Naive thymus-derived CD4-positive, alpha-beta T cell (primary cell): Measurements from ENCODE around the gene ABHD2. TPM values are rescaled to one million over a fixed set of nuclear protein-coding genes. Genes with fewer than 3 reads are reported as not detected.

Experiments used
- ATAC-seq: fragments of 150-1000 bp; cut with Tn5 transposase; 2 replicates; pipeline ENCODE4 v1.10.0; 2021; ENCODE audit warnings: mild to moderate bottlenecking, moderate library complexity
- CTCF ChIA-PET: fragments of 350-600 bp; sonication (Branson Sonifier 250); formaldehyde crosslinking; loops from one replicate; lab custom pipeline; 2021; ENCODE audit warnings: antibody characterized with exemption; lab: Charles Lee
- POLR2A ChIA-PET: fragments of 350-600 bp; sonication (Branson Sonifier 250); formaldehyde crosslinking; loops from one replicate; lab custom pipeline; 2021; ENCODE audit warnings: antibody characterized with exemption, inconsistent platforms; lab: Charles Lee
- DNase-seq, 9 donors: peaks; one replicate each; pipeline versions ENCODE4 v3.0.0 to v3.0.0-alpha.2; 2020 to 2022; ENCODE audit warnings: mixed read lengths in 1 of 9
- H3K27ac ChIP-seq: one replicate; pipeline ENCODE4 v1.7.0; 2013; ENCODE audit warnings: mild to moderate bottlenecking, low read depth, low read length, moderate library complexity
- H3K27me3 ChIP-seq, 2 donors: one replicate each; pipeline ENCODE4 v1.7.0; 2013; ENCODE audit warnings: low read length in 2 of 2, mild to moderate bottlenecking in 2 of 2, moderate library complexity in 2 of 2; ENCODE audit not compliant: control insufficient read depth in 2 of 2, insufficient read depth in 2 of 2
- H3K36me3 ChIP-seq, 3 experiments: 1 replicate in 2 of 3; 2 replicates in 1 of 3; pipeline ENCODE4 v1.7.0; 2013; ENCODE audit warnings: low read length in 3 of 3, mild to moderate bottlenecking in 3 of 3, moderate library complexity in 1 of 3; ENCODE audit not compliant: insufficient read depth in 3 of 3, control insufficient read depth in 2 of 3
- H3K4me1 ChIP-seq, 2 donors: one replicate each; pipeline ENCODE4 v1.7.0; 2013; ENCODE audit warnings: low read length in 2 of 2, mild to moderate bottlenecking in 2 of 2, moderate library complexity in 1 of 2; ENCODE audit not compliant: control insufficient read depth in 2 of 2, insufficient read depth in 2 of 2
- H3K4me3 ChIP-seq: 2 replicates; pipeline ENCODE4 v1.7.0; 2013; ENCODE audit warnings: mild to moderate bottlenecking, low read length
- H3K9me3 ChIP-seq, 3 experiments: 1 replicate in 2 of 3; 2 replicates in 1 of 3; pipeline ENCODE4 v1.7.0; 2013; ENCODE audit warnings: low read length in 3 of 3; ENCODE audit not compliant: control insufficient read depth in 2 of 3
- H3K27ac Mint-ChIP-seq, 9 donors: one replicate each; pipeline ENCODE4 v1.8.0; 2020 to 2022; ENCODE audit warnings: mixed read lengths in 9 of 9, mild to moderate bottlenecking in 8 of 9, moderate library complexity in 5 of 9, inconsistent platforms in 2 of 9
- H3K27me3 Mint-ChIP-seq, 5 donors: one replicate each; pipeline ENCODE4 v1.8.0; 2021 to 2022; ENCODE audit warnings: mixed read lengths in 5 of 5, mild to moderate bottlenecking in 1 of 5
- H3K36me3 Mint-ChIP-seq, 5 donors: one replicate each; pipeline ENCODE4 v1.8.0; 2020 to 2022; ENCODE audit warnings: mixed read lengths in 5 of 5, mild to moderate bottlenecking in 3 of 5, inconsistent platforms in 1 of 5
- H3K4me1 Mint-ChIP-seq, 7 donors: one replicate each; pipeline ENCODE4 v1.8.0; 2020 to 2022; ENCODE audit warnings: mixed read lengths in 7 of 7, mild to moderate bottlenecking in 3 of 7, inconsistent platforms in 1 of 7
- H3K4me3 Mint-ChIP-seq, 10 donors: one replicate each; pipeline ENCODE4 v1.8.0; 2020 to 2022; ENCODE audit warnings: mild to moderate bottlenecking in 10 of 10, mixed read lengths in 10 of 10, moderate library complexity in 6 of 10, inconsistent platforms in 2 of 10
- H3K9me3 Mint-ChIP-seq, 11 donors: one replicate each; pipeline ENCODE4 v1.8.0; 2020 to 2022; ENCODE audit warnings: mixed read lengths in 11 of 11, mild to moderate bottlenecking in 4 of 11, inconsistent platforms in 1 of 11, moderate library complexity in 1 of 11
- intact Hi-C, 2 donors: fragments of 100-400 bp; cut with micrococcal nuclease; formaldehyde crosslinking; loops; one replicate each; pipeline ENCODE4 v1.15.1; 2023
- polyA plus RNA-seq, 2 donors: library from polyadenylated mRNA; unstranded; fragments of 300-500 nt; fragmentation: Illumina TruSeq; gene quantifications; one replicate each; pipeline ENCODE4 v1.2.3, GENCODE V29; 2021
- total RNA-seq, 6 experiments: library from RNA in 5 of 6; stranded (reverse) in 5 of 6; gene quantifications; 1 replicate in 5 of 6; 2 replicates in 1 of 6; pipeline ENCODE4 v1.2.3 and lab custom pipeline; 2021 to 2026

The ABHD2 gene
- total and polyA plus RNA-seq, 7 experiments from 2014 or later: 19.4 to 85.0 (median 63.6) TPM

- no peak overlapping the region for H3K4me3 Mint-ChIP-seq
- ChIA-PET POLR2A (interaction anchor here (2.7 kb wide), 1 partner anchor 41 kb away, joined by 7 read pairs; the partner anchor contains the start of gene ABHD2), CTCF (interaction anchor here (0.5 to 7.1 kb wide), 24 partner anchors 9 to 1852 kb away, joined by 3 to 99 read pairs (median 4); no protein-coding TSS in a partner anchor)
- intact Hi-C loops: loop anchor here (1.0 to 5.0 kb wide), 9 partner anchors 14 to 507 kb away; partner anchors contain the start of genes ABHD2 (in 1 of the 2) and AEN (in 1 of the 2)
- H3K36me3 ChIP-seq: peaks cover 0 to 14% (median 3%) of the 10 kb centered on the region in 3 experiments
- peaks cover 10 to 17% of the 10 kb centered on the region in 2 donors for H3K4me1 ChIP-seq
- peaks cover 10 to 33% (median 17%) of the 10 kb centered on the region in 7 donors for H3K4me1 Mint-ChIP-seq
- H3K27me3 ChIP-seq: no peaks in the 10 kb centered on the region
- no peak overlapping the region for H3K27ac ChIP-seq
- H3K27me3 Mint-ChIP-seq: no peaks in the 10 kb centered on the region
- H3K36me3 Mint-ChIP-seq: peaks cover 12 to 38% (median 16%) of the 10 kb centered on the region in 5 donors
- ATAC-seq (peak; percentile 39), DNase-seq (peak; percentile 23 to 54 (median 45))
- no peak overlapping the region for H3K4me3 ChIP-seq
- H3K27ac Mint-ChIP-seq: no peak overlapping the region
- H3K9me3 Mint-ChIP-seq: no peaks in the 10 kb centered on the region
- H3K9me3 ChIP-seq: no peaks in the 10 kb centered on the region
These were observed 41.0 kb downstream of the ABHD2 start for GRCh38 chr15:89129123-89129815.

GRCh38 chr15:89129816-89130134 lies 41.5 kb downstream of the ABHD2 start:
- ChIA-PET POLR2A (interaction anchor here (2.7 kb wide), 1 partner anchor 42 kb away, joined by 7 read pairs; the partner anchor contains the start of gene ABHD2), CTCF (interaction anchor here (0.6 to 7.1 kb wide), 19 partner anchors 15 to 1851 kb away, joined by 3 to 99 read pairs (median 5); no protein-coding TSS in a partner anchor)
- H3K27me3 ChIP-seq: no peaks in the 10 kb centered on the region
- Mint-ChIP-seq H3K9me3 (no peaks in the 10 kb centered on the region), H3K27me3 (no peaks in the 10 kb centered on the region), H3K4me1 (peaks cover 10 to 33% (median 17%) of the 10 kb centered on the region in 7 donors), H3K4me3 (no peak overlapping the region), H3K27ac (no peak overlapping the region), H3K36me3 (peaks cover 12 to 38% (median 16%) of the 10 kb centered on the region in 5 donors)
- DNase-seq: no peak
- H3K4me3 ChIP-seq: no peak overlapping the region
- peaks cover 0 to 14% (median 3%) of the 10 kb centered on the region in 3 experiments for H3K36me3 ChIP-seq
- intact Hi-C loops: loop anchor here (1.0 to 5.0 kb wide), 9 partner anchors 14 to 507 kb away; partner anchors contain the start of genes ABHD2 (in 1 of the 2) and AEN (in 1 of the 2)
- H3K9me3 ChIP-seq: no peaks in the 10 kb centered on the region
- H3K4me1 ChIP-seq: peaks cover 10 to 17% of the 10 kb centered on the region in 2 donors
- H3K27ac ChIP-seq: no peak overlapping the region
- no peak for ATAC-seq

GRCh38 chr15:89130201-89130600 lies 41.9 kb downstream of the ABHD2 start:
- H3K9me3 ChIP-seq: no peaks in the 10 kb centered on the region
- no peak for DNase-seq
- intact Hi-C loops: no loop called here
- peaks cover 10 to 17% of the 10 kb centered on the region in 2 donors for H3K4me1 ChIP-seq
- peaks cover 0 to 14% (median 3%) of the 10 kb centered on the region in 3 experiments for H3K36me3 ChIP-seq
- H3K4me1 Mint-ChIP-seq: peaks cover 10 to 34% (median 17%) of the 10 kb centered on the region in 7 donors
- peaks cover 12 to 38% (median 16%) of the 10 kb centered on the region in 5 donors for H3K36me3 Mint-ChIP-seq
- no peak overlapping the region for H3K4me3 Mint-ChIP-seq
- ChIA-PET CTCF (interaction anchor here (0.6 to 7.1 kb wide), 17 partner anchors 15 to 1851 kb away, joined by 3 to 99 read pairs (median 5); no protein-coding TSS in a partner anchor), POLR2A (interaction anchor here (2.7 kb wide), 1 partner anchor 42 kb away, joined by 7 read pairs; the partner anchor contains the start of gene ABHD2)
- peak; percentile 64 for ATAC-seq
- H3K9me3 Mint-ChIP-seq: no peaks in the 10 kb centered on the region
- H3K27me3 ChIP-seq: no peaks in the 10 kb centered on the region
- H3K27me3 Mint-ChIP-seq: no peaks in the 10 kb centered on the region
- no peak overlapping the region for H3K4me3 ChIP-seq
- H3K27ac Mint-ChIP-seq: peak overlapping the region in 1 of 9 donors; percentile 20
- H3K27ac ChIP-seq: no peak overlapping the region

- DNase-seq (no peak), ATAC-seq (no peak)
- Histone ChIP-seq H3K36me3 (peaks cover 0 to 5% (median 3%) of the 10 kb centered on the region in 3 experiments), H3K9me3 (no peaks in the 10 kb centered on the region), H3K4me1 (peaks cover 13 to 17% of the 10 kb centered on the region in 2 donors), H3K4me3 (no peak overlapping the region), H3K27me3 (no peaks in the 10 kb centered on the region), H3K27ac (no peak overlapping the region)
- H3K4me3 Mint-ChIP-seq: no peak overlapping the region
- CTCF ChIA-PET: interaction anchor here (2.1 to 4.9 kb wide), 3 partner anchors 40 to 228 kb away, joined by 4 to 35 read pairs (median 9); no protein-coding TSS in a partner anchor
- peaks cover 21 to 47% (median 29%) of the 10 kb centered on the region in 7 donors for H3K4me1 Mint-ChIP-seq
- H3K9me3 Mint-ChIP-seq: peaks cover 0 to 1% (median 0%) of the 10 kb centered on the region in 11 donors
- POLR2A ChIA-PET: interaction anchor here (0.7 to 3.2 kb wide), 2 partner anchors 43 to 664 kb away, joined by 3 to 8 read pairs; partner anchors contain the start of genes ABHD2 and MRPS11
- H3K27me3 Mint-ChIP-seq: no peaks in the 10 kb centered on the region
- peaks cover 9 to 40% (median 14%) of the 10 kb centered on the region in 5 donors for H3K36me3 Mint-ChIP-seq
- no peak overlapping the region for H3K27ac Mint-ChIP-seq
- intact Hi-C loops: no loop called here
These were observed 43.5 kb downstream of the ABHD2 start for GRCh38 chr15:89131731-89132130.

- Histone ChIP-seq H3K9me3 (no peaks in the 10 kb centered on the region), H3K27me3 (no peaks in the 10 kb centered on the region), H3K27ac (no peak overlapping the region), H3K4me3 (no peak overlapping the region), H3K36me3 (peaks cover 0 to 7% (median 5%) of the 10 kb centered on the region in 3 experiments), H3K4me1 (peaks cover 17% of the 10 kb centered on the region in 2 donors)
- intact Hi-C loops: no loop called here
- CTCF ChIA-PET: interaction anchor here (0.7 to 4.9 kb wide), 5 partner anchors 41 to 853 kb away, joined by 3 to 35 read pairs (median 4); no protein-coding TSS in a partner anchor
- ATAC-seq: peak; percentile 81
- POLR2A ChIA-PET: interaction anchor here (0.6 to 3.2 kb wide), 3 partner anchors 23 to 44 kb away, joined by 3 to 8 read pairs (median 3); partner anchors contain the start of gene ABHD2
- peaks cover 0 to 1% (median 0%) of the 10 kb centered on the region in 11 donors for H3K9me3 Mint-ChIP-seq
- H3K4me3 Mint-ChIP-seq: peak overlapping the region in 2 of 10 donors; percentile 0 to 47
- H3K36me3 Mint-ChIP-seq: peaks cover 9 to 50% (median 16%) of the 10 kb centered on the region in 5 donors
- DNase-seq: no peak
- peaks cover 31 to 58% (median 38%) of the 10 kb centered on the region in 7 donors for H3K4me1 Mint-ChIP-seq
- H3K27ac Mint-ChIP-seq: peak overlapping the region in 4 of 9 donors; percentile 29 to 46 (median 30)
- no peaks in the 10 kb centered on the region for H3K27me3 Mint-ChIP-seq
These were observed 44.6 kb downstream of the ABHD2 start for GRCh38 chr15:89132611-89133507.
